Activated naive CD8-positive, alpha-beta T cell treated with anti-CD3 and anti-CD28 coated beads, Interleukin-2, amount 50 U/mL, for 24 hours (primary cell): ENCODE results near the gene ASXL3.
A peak's percentile ranks its signal among the peaks of the same experiment; 100 is the strongest.

Experiments
- ATAC-seq: fragments of 150-1000 bp; cut with Tn5 transposase; one replicate; pipeline ENCODE4 v1.10.0; 2021
- DNase-seq: peaks from one replicate; pipeline ENCODE4 v3.0.0; 2021
- H3K27ac Mint-ChIP-seq: one replicate; pipeline ENCODE4 v1.8.0; 2021; ENCODE audit warnings: mild to moderate bottlenecking, mixed read lengths
- H3K27me3 Mint-ChIP-seq: one replicate; pipeline ENCODE4 v1.8.0; 2021; ENCODE audit warnings: mixed read lengths
- H3K36me3 Mint-ChIP-seq: one replicate; pipeline ENCODE4 v1.8.0; 2021; ENCODE audit warnings: low read depth, mixed read lengths
- H3K4me1 Mint-ChIP-seq: one replicate; pipeline ENCODE4 v1.8.0; 2021; ENCODE audit warnings: mixed read lengths
- H3K4me3 Mint-ChIP-seq: one replicate; pipeline ENCODE4 v1.8.0; 2021; ENCODE audit warnings: mild to moderate bottlenecking, moderate library complexity, mixed read lengths
- H3K9me3 Mint-ChIP-seq: one replicate; pipeline ENCODE4 v1.8.0; 2021; ENCODE audit warnings: mixed read lengths

The ASXL3 gene

DNA sequence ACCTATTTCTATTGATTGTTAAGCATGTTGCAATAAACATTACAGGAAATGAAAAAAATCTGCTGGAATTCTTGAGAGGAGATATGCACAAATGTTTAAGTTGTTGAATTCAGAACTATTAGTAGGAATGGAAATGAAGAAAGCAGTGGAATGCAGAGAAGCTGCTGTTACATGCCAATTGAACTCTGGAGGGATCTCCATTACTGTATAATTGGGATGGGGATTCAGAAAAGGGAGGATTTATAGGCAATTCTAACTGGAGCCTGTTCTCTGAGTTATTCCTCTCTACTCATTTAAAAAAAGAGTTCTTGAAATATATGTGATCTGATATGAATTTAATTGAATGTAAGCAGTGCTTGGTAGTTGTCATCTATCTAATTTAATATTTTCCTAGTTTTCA is 2.6 kb upstream of the ASXL3 start:
- ATAC-seq, result no peak
- no peak for DNase-seq
- H3K36me3 Mint-ChIP-seq, result no peaks in the 10 kb centered on the region
- peaks cover 6% of the 10 kb centered on the region for H3K4me1 Mint-ChIP-seq
- peaks cover 17% of the 10 kb centered on the region for H3K27me3 Mint-ChIP-seq
- no peaks in the 10 kb centered on the region for H3K9me3 Mint-ChIP-seq
- no peak overlapping the region for H3K27ac Mint-ChIP-seq
- H3K4me3 Mint-ChIP-seq, result no peak overlapping the region

DNA sequence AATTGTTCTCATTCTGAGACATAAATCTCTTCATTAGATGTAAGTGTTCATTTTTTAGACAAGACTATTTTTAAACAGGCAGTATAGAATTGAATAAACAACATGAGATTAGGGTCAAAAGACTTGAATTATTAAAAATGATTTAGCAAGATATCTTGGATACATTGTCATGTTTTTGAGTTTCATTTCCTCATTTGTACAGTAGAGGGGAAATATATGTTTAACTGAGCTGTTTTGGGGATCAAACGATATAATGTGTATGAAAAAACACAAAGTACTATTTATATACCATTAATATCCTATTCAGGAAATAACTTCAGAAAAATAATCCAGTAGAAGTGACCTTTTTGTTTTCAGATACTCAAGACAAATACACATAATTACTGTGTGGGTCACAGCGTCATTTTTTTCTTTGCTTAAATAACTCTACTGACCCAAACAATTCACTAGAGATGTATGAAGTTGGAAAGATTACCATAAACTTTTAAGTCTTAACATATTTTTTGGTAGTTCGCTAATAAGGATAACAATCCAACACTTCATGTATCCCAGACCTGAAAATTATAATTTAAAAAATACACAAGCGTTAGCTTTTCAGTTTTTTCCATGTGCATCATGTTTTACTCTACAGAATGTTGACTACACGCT is 896 bp upstream of the ASXL3 start:
- no peak overlapping the region for H3K27ac Mint-ChIP-seq
- H3K4me3 Mint-ChIP-seq, result no peak overlapping the region
- no peak for ATAC-seq
- no peaks in the 10 kb centered on the region for H3K36me3 Mint-ChIP-seq
- no peaks in the 10 kb centered on the region for H3K9me3 Mint-ChIP-seq
- peaks cover 23% of the 10 kb centered on the region for H3K27me3 Mint-ChIP-seq
- no peak for DNase-seq
- H3K4me1 Mint-ChIP-seq, result peaks cover 6% of the 10 kb centered on the region

DNA sequence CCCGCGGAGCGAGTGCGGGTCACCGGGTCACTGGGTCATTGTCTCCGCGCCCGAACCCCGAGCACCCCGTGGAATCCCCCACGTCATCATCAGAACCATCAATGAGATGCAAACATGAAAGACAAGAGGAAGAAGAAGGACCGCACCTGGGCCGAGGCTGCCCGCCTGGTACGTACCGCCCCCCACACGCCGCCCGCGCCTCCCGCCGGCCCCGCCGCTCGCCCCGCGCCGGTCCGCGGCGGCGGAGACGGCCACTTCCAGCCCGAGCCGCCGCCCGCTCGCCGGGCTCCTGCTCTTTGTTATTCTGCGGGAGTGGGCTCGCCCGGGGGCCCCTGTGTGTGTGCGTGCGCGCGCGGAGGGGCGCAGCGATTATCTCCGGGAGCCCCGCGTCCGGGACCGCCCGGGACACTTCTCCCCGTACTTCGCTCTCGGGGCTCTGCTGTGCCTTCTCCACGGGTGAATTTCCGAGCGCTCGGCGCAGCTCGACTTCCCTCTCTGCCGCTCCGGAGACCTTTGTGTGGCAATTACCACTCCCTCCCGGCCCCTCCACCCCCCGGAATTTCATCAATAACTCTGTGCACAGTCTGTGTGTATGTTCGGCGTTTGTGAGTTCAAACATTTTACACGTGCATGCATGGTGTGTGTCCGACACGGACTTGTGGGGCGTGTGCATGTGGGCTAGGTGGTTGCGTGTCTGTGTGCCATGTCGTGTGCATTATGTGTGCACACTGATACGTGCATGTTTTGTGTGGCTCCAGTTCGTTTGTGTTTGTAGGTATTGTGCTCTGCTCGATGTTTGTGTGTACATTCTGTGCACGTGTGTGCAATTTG is 714 bp downstream of the ASXL3 start:
- ATAC-seq (no peak), DNase-seq (no peak)
- no peak overlapping the region for H3K27ac Mint-ChIP-seq
- peak overlapping the region; percentile 38 for H3K4me3 Mint-ChIP-seq
- H3K36me3 Mint-ChIP-seq, result no peaks in the 10 kb centered on the region
- H3K27me3 Mint-ChIP-seq, result peaks cover 23% of the 10 kb centered on the region
- no peaks in the 10 kb centered on the region for H3K9me3 Mint-ChIP-seq
- peaks cover 6% of the 10 kb centered on the region for H3K4me1 Mint-ChIP-seq

DNA sequence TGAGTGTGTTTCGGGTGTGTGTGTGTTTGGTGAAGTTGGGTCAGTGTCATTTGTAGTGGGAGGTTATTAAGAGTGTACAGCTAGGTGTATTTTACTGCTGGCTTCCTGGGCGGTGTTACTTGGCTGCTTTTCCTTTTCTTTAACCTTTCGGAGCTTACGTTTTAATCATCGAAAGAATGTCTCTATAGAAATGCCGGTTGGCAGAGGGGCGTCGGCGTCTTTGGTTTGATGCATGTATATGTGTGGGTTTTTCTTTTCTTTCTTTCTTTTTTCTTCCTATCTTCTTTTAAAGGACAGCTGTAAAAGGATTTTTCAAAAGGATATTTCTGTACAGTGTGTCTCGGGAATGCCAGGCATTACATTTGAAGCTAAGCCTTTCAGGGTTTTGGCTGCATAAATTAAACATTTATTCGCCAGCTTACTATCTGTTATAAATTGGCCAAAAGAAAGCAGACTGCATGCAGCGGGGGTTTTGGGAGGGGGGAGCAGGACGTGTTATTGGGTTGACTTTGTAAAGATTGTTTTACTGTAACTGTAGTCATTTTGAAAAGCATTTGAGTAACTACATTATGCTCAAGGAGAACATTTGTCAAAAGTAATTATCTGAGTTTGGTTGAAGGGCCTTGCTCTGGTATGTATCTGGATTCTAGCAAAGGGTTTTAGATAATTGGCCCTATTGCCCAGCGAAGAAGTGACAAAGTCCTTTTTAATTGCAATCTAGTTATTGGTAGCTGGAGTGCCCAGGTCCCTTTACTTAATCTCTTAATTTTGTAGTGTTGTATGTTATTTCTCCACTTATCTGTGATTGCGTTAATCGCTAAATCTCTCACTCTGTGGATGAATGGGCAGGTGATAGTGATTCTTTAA is 1.6 kb downstream of the ASXL3 start:
- H3K4me3 Mint-ChIP-seq, result no peak overlapping the region
- peaks cover 4% of the 10 kb centered on the region for H3K9me3 Mint-ChIP-seq
- DNase-seq, result no peak
- ATAC-seq, result no peak
- peaks cover 6% of the 10 kb centered on the region for H3K4me1 Mint-ChIP-seq
- H3K27ac Mint-ChIP-seq, result no peak overlapping the region
- H3K36me3 Mint-ChIP-seq, result no peaks in the 10 kb centered on the region
- H3K27me3 Mint-ChIP-seq, result peaks cover 23% of the 10 kb centered on the region

DNA sequence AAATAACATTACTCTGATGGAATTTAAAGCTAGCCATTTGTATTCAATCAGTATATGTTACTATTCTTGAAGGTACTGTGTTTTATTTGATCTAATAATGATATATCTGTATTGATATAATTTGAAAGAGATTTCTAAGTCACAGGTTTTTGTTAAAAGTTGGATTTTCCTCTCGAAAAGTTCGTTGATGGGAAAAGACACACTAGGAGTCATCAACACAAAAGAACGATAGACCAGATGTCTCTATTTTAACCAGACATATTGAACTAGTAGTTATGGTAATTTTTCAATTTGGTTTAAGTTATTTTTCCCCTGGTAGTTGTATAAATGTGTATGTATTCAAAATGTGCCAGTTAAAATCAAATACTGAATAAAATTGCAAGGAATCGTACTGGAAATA is 2.5 kb downstream of the ASXL3 start:
- Mint-ChIP-seq H3K4me1 (peaks cover 6% of the 10 kb centered on the region), H3K36me3 (no peaks in the 10 kb centered on the region), H3K9me3 (peaks cover 4% of the 10 kb centered on the region), H3K27me3 (peaks cover 17% of the 10 kb centered on the region), H3K27ac (no peak overlapping the region), H3K4me3 (no peak overlapping the region)
- ATAC-seq, result no peak
- DNase-seq, result no peak

DNA sequence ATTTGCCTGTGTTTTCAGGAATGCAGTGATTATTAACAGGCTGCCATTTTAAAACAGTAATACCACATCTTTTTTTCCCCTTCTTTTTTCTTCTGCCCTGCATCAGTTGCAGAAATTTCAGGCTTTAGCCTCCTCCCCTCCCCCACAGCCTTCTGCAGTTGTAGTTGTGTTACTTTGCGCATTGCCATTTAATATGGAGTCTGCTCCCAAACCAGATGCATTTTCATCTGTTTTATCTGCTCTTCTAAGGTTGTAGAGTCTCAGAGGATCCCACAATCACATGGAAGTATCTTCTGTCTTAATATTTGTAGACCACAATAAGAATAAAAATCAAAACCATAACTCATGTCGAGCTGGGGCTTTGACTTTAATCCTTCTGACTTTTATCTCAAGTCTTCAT is 3.8 kb downstream of the ASXL3 start:
- H3K27me3 Mint-ChIP-seq, result peaks cover 15% of the 10 kb centered on the region
- no peak for DNase-seq
- H3K4me3 Mint-ChIP-seq, result no peak overlapping the region
- no peak for ATAC-seq
- H3K27ac Mint-ChIP-seq, result no peak overlapping the region
- peaks cover 4% of the 10 kb centered on the region for H3K9me3 Mint-ChIP-seq
- no peaks in the 10 kb centered on the region for H3K36me3 Mint-ChIP-seq
- H3K4me1 Mint-ChIP-seq, result peaks cover 6% of the 10 kb centered on the region

DNA sequence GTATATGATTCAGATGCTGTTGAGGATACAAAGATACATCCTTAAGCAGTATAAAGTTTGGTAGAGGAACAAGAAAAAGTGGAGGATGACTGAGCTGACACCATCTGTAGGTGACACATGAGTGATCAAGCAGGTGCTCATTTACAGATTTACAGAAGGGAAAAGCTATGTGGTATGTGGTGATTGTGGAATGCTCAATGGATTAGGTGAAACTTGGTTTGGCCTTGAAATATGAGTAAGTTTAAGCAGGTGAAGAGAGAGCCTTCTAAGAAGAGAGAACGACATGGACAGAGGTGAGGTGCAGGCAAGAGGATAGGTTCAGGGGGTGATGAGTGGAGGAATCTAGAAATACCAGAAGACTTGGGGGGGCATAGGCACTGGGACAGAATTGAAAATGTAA is 5.9 kb downstream of the ASXL3 start:
- H3K9me3 Mint-ChIP-seq, result peaks cover 4% of the 10 kb centered on the region
- DNase-seq (no peak), ATAC-seq (no peak)
- H3K36me3 Mint-ChIP-seq, result no peaks in the 10 kb centered on the region
- peaks cover 6% of the 10 kb centered on the region for H3K27me3 Mint-ChIP-seq
- H3K4me1 Mint-ChIP-seq, result no peaks in the 10 kb centered on the region
- H3K27ac Mint-ChIP-seq, result no peak overlapping the region
- no peak overlapping the region for H3K4me3 Mint-ChIP-seq

DNA sequence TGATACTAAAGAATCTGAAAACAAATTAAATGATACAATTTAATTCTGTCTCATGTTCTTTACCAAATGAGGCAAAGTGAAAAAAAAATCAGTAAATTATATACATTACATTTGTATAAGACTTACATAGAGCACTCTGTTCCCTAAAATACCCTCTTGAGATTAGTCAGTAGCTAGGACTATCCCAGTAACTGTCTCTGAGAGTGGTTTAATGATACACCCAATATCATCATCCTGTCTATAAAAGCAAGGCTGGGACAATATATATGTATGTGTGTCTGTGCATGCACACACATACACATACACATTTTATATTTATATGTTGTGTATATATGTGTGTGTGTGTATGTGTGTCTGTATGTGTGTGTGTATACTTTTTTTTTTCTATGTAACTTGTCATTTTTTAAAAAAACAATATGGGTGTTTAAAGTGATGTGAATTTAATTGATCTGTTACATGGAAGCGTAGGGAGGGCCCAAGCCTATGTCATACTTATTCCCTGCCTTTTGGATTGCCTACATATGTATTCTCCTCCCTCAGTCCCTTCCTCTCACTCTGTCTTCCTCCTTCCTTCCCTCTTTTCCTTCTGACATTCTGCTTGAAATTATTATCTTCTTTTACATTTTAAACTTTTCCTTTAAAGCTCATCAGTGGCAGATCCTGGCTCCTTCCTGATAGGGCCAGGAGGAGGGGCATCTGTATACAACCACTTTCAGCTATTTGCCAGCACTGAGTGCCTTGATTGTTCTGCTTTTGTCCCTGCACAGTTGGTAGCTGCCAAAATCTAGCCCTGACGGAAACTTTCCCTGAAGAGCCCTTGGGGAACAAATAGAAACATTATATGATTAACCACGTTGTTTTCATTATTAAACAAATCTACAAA is 6.8 kb downstream of the ASXL3 start:
- no peak overlapping the region for H3K4me3 Mint-ChIP-seq
- DNase-seq, result no peak
- H3K9me3 Mint-ChIP-seq, result peaks cover 4% of the 10 kb centered on the region
- no peak for ATAC-seq
- no peak overlapping the region for H3K27ac Mint-ChIP-seq
- H3K27me3 Mint-ChIP-seq, result peaks cover 6% of the 10 kb centered on the region
- H3K4me1 Mint-ChIP-seq, result no peaks in the 10 kb centered on the region
- H3K36me3 Mint-ChIP-seq, result no peaks in the 10 kb centered on the region

DNA sequence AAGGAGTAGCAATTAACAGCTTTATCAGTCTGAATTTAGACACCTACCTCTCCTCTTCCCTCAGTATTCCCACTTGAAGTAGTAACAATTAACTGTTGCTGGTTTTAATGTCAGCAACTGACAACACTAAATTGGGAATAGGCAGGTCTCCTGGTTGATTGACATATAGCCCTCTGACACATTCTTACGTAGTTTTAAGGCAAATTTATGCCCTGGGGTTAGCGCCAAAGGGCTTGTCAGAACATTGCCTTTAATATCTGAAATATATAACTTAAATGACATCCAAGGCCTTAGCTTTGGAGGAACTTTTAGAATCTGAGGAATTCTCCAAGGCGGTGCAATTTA is 7.4 kb downstream of the ASXL3 start:
- Mint-ChIP-seq H3K4me1 (no peaks in the 10 kb centered on the region), H3K27ac (no peak overlapping the region), H3K4me3 (no peak overlapping the region), H3K27me3 (peaks cover 6% of the 10 kb centered on the region), H3K9me3 (peaks cover 4% of the 10 kb centered on the region), H3K36me3 (no peaks in the 10 kb centered on the region)
- DNase-seq (no peak), ATAC-seq (no peak)

DNA sequence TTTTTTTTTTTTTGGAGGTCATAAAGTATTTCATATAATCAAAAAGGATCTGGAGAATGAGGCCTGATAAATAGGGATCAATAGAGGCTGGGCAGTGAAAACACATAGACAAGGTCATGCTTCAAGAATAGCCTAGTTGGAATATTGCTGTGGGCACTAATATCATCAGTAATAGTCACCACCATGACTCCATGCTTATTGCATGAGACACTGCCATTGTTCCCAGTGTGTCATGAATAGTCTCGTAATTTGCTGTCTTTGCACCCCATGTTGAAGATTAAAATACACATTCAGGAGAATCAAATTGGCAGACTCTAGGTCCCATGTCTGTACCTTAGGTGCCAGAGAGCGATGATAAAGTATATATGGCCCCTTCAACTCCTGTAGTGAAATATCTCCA is 10.3 kb downstream of the ASXL3 start:
- no peaks in the 10 kb centered on the region for H3K27me3 Mint-ChIP-seq
- no peak for ATAC-seq
- no peak for DNase-seq
- H3K4me1 Mint-ChIP-seq, result no peaks in the 10 kb centered on the region
- H3K4me3 Mint-ChIP-seq, result no peak overlapping the region
- peaks cover 8% of the 10 kb centered on the region for H3K9me3 Mint-ChIP-seq
- no peak overlapping the region for H3K27ac Mint-ChIP-seq
- no peaks in the 10 kb centered on the region for H3K36me3 Mint-ChIP-seq

DNA sequence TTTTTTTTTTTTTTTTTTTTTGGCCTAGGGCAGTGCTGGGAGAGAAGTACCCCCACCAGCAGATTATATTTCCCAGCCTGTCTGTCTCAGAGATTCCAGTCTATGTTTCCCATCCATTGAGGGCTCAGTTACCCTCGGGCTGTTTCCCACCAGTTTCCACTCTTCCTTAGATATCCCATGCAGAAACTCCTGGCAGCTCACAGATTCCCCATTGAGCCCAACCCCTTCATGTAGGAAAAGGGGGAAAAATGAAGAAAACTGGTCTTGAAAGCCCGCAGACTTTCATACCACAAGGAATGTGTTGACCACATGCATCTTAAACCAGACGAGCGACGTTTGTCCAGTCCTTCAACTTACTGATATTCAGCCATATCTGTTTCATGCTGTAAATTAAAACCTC is 15.2 kb downstream of the ASXL3 start:
- H3K4me3 Mint-ChIP-seq, result no peak overlapping the region
- ATAC-seq (no peak), DNase-seq (no peak)
- no peaks in the 10 kb centered on the region for H3K4me1 Mint-ChIP-seq
- H3K27ac Mint-ChIP-seq, result no peak overlapping the region
- no peaks in the 10 kb centered on the region for H3K36me3 Mint-ChIP-seq
- no peaks in the 10 kb centered on the region for H3K27me3 Mint-ChIP-seq
- H3K9me3 Mint-ChIP-seq, result peaks cover 4% of the 10 kb centered on the region

DNA sequence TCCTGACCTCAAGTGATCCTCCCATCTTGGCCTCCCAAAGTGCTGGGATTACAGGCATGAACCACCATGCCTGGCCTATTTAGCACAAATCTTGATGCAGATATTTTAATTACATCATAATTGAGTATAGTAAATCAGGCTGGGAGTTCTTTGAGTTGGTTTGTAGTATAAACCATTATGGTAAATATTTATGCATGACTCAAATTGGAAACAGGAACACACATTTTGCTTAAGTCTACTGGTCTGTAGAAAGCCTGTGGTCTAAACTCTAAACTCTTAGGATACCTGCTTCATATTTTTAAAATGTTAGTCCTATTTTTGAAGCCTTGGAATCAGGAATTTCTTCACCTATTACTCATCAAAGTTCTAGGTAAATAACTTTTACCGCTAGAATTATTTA is 16.8 kb downstream of the ASXL3 start:
- Mint-ChIP-seq H3K27me3 (no peaks in the 10 kb centered on the region), H3K36me3 (no peaks in the 10 kb centered on the region), H3K27ac (no peak overlapping the region), H3K4me3 (no peak overlapping the region), H3K9me3 (peaks cover 4% of the 10 kb centered on the region), H3K4me1 (no peaks in the 10 kb centered on the region)
- ATAC-seq (no peak), DNase-seq (no peak)

DNA sequence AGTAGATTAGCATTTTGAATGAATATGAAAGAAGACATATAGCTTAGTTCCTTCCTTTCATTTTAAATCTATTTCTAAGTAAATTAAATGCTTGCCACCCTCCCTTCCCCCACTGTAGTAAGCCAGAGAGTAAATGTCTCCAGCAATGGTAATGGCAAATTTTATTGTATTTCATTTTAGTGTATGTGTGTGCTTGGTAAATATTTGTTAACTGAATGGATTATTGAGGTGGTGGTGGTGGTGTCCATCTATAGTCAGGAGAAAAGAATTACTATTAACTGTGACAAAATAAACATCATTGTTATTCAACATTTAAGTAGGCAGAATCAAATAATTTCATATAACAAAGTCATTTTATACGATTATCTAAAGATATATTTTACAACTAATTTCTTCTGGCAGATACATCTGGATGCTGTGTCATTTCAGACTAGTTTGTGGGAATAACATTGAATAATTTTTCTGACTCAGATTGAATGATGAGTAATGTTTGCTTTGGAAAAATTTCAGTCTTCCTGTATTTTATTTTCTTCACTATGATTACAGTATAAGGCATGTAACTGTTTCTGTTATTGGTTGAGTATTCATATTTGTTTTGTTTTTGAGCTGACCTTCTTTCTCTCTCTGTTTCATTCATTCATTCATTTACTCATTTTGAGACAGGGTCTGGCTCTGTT is 18.3 kb downstream of the ASXL3 start:
- H3K36me3 Mint-ChIP-seq, result no peaks in the 10 kb centered on the region
- DNase-seq (no peak), ATAC-seq (no peak)
- peaks cover 4% of the 10 kb centered on the region for H3K9me3 Mint-ChIP-seq
- H3K27ac Mint-ChIP-seq, result no peak overlapping the region
- H3K4me1 Mint-ChIP-seq, result no peaks in the 10 kb centered on the region
- H3K27me3 Mint-ChIP-seq, result no peaks in the 10 kb centered on the region
- no peak overlapping the region for H3K4me3 Mint-ChIP-seq

DNA sequence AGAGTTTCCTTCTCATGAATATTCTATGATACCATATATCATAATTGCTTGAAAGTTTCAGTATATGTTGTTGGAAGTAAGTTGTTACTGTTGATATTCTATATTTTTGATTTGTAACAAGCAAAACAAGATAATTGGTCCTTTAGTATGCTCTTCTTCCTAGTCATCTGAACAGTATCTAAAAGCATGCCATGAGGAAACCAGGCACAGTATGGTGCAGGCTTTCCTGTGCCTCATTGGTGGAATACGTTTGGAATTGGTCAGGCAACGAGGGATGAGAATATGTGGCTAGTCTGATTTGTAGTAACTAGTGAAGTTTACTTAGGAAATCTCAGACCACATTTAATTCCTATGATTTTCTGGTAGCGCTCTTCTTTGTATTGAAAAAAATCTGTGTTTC is 22.8 kb downstream of the ASXL3 start:
- Mint-ChIP-seq H3K4me1 (no peaks in the 10 kb centered on the region), H3K36me3 (no peaks in the 10 kb centered on the region), H3K27me3 (no peaks in the 10 kb centered on the region), H3K9me3 (peaks cover under 1% of the 10 kb centered on the region), H3K27ac (no peak overlapping the region), H3K4me3 (no peak overlapping the region)
- ATAC-seq, result no peak
- DNase-seq, result no peak
